GM21515 (cell line): Measurements from ENCODE around the gene ZBED1.
"Not testable (repeated sequence)": the region's sequence is repeated elsewhere in the genome, so short reads cannot be mapped to it uniquely, and the experiment has no call there.

Source experiments
- ATAC-seq: cut with Tn5 transposase; IDR thresholded peaks from one replicate; pipeline ENCODE4 v1.9.1; 2021; ENCODE audit not compliant: unreplicated experiment

Gene ZBED1

DNA sequence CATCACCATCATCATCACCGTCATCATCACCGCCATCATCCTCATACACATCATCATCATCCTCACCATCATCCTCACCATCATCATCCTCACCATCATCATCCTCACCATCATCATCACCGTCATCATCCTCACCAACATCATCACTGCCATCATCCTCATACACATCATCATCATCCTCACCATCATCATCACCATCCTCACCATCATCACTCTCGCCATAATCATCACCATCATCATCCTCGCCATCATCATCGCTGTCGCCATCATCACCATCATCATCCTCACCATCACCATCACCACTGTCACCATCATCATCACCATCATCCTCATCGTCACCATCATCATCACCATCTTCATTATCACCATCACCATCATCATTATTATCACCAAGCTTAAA, 19.8 kb upstream of the ZBED1 start:
- ATAC-seq: no peak

DNA sequence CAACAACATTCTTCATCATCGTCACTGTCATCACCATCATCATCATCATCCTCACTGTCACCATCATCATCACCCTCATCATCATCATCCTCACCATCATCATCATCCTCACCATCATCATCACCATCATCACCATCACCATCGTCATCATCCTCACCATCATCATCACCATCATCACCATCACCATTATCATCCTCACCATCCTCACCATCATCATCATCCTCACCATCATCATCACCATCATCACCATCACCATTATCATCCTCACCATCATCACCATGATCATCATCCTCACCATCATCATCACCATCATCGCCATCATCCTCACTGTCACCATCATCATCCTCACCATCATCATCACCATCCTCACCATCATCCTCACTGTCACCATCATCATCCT, 18.9 kb upstream of the ZBED1 start:
- ATAC-seq: not testable (repeated sequence)

DNA sequence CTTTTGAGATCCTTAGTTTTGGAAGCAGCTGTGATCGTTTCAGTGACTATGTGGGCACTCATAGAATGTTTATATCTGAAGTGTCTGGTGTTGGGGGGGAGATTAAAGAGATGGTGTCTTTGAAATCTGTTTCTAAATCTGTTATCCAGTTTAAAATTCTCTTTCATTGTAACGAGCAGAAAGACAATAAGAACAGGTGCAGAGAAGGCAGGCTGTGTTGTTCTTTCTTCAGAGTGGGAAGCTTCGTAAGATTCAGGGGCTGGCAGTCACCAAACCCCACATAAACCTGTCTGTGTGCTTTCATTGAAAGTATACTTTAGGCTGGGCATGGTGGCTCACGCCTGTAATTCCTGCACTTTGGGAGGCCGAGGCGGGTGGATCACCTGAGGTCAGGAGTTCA, 16.3 kb upstream of the ZBED1 start:
- peak; percentile 3 for ATAC-seq

DNA sequence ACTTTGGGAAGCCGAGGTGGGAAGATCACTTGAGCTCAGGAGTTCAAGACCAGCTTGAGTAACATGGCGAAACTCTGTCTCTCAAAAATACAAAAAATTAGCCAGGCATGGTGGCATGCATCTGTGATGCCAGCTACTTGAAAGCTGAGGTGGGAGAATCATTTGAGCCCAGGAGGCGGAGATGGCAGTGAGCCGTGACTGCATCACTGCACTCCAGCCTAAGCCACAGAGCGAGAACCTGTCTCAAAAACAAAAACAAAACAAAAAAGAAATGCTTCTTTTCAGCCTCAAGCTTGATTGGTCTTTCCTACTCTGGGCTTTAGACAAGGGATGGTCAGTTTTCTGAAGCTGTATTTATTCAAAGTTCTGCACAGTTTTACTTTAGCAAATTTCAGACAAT, 15.8 kb upstream of the ZBED1 start:
- peak; percentile 42 for ATAC-seq

DNA sequence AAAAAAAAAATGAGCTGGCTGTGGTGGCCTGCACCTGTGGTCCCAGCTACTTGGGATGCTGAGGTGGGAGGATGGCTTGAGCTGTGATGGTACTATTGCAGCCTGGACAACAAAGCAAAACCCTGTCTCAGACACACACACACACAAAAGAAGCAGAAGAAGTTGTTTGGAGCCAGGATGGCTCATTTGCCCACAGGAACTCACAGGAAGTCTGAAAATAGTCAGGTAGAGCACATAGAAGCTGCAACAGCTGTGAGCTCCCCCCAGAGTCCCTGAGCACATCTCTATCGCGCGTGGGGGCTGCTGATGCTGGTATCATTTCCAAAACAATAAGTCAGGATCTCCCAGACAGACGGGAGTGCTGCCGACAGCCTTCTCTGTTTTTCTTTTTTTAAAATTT, 13.4 kb upstream of the ZBED1 start:
- ATAC-seq: no peak

DNA sequence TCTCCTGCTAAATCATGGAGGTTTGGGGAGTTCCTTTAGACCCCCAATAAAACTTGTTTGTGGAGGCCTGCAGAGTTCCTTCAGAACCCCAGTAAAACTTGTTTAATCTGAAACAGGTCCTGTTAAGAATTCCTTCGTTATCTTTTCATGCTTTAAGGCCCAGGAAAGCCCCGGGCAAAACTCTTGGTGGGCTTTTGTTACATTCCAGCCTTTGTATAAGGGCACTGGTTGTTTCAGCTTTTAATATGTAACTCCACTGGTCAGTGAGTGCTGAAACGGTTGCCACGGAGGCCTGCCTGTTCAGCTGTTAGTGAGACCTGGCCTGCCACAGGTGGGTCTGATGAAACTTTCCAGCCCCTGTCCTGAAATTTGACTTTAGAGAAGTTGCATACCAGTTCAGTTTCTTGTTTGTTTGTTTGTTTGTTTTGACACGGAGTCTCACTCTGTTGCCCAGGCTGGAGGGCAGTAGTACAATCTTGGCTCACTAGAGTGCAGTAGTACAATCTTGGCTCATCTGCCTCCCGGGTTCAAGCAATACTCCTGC, 12.4 kb upstream of the ZBED1 start:
- no peak for ATAC-seq

DNA sequence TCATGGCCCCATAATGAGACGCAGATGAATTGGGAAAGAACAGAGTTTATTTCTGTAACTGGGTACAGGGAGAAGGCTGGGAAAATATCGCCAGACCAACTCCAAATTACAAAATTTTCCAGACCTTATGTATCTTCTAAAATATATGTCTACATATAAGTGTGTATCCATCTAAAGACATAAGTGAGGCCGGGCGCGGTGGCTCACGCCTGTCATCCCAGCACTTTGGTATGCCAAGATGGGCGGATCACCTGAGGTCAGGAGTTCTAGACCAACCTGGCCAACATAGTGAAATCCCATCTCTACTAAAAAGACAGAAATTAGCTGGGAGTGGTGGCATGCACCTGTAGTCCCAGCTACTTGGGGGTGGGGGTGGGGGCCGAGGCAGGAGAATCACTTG, 11.7 kb upstream of the ZBED1 start:
- no peak for ATAC-seq

DNA sequence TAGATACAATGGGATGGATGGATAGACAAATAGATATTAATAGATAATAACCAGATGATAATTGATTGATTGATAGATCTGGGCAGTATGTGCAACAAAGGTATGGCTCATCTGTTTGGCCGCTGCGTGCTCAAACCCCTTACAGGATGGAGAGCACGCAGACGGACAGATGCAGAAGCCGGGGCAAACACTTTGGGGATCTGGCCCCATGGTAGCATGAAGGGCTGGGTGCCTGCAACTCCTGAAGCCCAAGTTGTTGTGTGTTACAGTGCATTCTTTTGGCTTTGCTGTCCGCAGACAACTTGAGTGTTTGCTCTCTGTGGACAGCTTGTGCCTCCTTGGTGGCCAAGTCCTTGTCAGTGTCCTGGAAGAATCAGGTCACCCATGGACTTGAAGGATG, 10.6 kb upstream of the ZBED1 start:
- no peak for ATAC-seq

DNA sequence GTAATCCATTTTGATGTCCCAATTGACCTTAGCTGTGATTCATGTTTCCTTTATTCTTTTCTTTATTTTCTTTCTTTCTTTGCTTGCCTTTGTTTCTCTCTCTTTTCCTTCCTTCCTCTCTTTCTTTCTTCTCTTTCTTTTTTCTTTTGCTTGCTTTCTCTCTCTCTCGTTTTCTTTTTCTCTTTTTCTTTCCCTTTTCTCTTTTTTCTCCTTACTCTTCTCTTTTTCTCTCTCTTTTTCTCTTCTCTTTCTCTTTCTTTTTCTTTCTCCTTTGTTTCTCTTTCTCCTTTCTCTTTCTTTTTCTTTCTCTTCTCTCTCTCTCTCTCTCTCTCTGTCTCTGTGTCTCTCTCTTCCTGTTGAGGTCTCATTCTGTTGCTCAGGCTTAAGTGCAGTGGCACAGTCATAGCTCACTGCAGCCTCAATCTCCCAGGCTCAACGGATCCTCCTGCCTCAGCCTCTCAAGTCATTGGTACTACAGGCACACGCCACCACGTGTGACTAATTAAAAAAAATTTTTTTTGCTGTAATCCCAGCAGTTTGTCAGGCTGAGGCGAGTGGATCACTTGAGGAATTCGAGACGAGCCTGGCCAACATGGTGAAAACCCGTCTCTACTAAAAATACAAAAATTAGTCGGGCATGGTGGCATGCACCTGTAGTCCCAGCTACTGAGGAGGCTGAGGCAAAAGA, 8.0 kb upstream of the ZBED1 start:
- ATAC-seq: no peak

DNA sequence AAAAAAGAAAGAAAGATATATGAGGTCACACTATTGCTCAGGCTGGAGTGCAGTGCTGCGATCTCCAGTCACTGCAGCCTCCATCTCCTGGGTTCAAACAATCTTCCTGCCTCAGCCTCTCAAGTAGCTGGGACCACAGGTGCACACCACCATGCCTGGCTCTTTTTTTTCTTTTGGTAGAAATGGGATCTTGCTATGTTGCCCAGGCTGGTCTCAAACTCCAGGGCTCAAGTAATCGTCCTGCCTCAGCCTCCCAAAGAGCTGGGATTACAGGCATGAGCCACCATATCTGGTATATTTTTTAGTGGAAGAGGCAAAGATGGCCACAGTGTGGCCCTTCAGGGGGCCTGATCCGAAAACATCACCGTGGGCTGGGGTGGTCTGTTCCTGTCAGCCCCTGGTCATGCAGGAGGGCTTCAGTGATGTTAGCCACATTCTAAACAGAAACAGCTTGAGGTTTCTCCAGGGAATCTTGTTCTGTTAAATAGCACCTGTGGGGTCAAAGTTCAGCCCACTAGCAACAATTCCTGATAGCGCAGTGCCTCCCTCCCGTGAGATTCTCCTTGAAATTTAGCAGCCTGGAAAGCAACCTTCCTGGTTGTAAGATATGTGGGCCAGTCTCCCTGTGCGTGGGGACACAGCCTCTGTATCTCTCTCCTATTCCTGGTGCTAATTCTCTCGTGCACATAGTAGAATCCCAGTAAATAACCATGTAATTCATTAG, 7.3 kb upstream of the ZBED1 start:
- no peak for ATAC-seq

DNA sequence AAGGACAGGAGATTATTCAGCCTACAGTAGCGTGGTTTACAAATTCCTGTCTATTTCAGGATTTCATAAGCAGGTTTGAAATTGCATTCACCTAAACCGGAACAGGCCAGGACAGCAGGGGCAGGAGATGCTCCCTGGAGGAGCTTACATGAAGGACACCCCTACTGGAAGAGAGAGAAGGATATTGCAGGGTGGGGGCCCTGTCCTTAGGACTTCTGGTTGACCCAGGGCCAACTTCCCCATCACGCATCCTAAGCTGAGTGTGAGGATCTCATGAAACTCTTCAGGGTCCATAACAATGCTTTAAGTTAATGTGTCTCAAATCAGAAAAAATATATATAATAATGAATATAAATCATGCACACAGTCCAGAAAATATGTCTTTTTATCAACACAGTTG, 6.4 kb upstream of the ZBED1 start:
- no peak for ATAC-seq

DNA sequence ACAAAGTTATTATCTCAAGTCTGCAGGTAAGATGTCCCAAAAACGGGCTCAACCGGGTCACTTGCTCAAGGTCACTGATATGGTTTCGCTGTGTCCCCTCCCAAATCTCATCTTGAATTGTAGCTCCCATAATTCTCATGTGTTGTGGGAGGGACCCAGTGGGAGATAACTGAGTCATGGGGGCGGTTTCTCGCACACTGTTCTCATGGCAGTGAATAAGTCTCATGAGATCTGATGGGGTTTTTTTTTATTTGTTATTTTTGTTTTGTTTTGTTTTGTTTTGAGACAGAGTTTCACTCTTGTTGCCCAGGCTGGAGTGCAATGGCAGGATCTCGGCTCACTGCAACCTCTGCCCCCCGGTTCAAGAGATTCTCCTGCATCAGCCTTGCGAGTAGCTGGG, 4.6 kb upstream of the ZBED1 start:
- not testable (repeated sequence) for ATAC-seq

DNA sequence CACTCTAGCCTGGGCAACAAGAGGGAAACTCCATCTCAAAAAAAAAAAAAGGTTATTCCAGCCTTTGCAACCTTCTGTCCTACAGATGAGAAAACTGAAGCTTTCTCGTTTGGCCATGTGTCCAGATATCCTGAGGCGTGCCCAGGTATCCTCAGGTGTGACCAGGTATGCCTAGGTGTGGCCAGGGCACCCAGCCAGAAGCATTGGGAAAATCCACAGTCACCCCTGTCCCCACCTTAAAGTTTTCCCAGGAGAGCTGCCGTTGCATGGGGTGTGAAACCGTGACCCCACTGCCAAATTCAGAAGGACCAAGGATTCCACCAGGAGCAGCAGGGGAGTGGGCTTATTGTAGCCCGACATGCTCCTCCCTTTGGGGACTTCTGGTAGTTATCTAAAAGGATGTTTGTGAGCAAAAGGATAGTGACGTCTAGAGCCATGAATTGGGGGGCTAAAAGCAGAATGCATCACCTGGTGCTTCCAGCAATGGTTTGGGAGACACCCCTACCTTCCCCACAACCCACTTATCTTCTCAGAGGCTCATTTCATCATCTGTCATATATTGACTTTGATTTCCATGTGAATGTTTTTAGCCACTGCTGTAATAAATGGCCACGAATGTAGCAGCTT, 4.0 kb upstream of the ZBED1 start:
- ATAC-seq: no peak

DNA sequence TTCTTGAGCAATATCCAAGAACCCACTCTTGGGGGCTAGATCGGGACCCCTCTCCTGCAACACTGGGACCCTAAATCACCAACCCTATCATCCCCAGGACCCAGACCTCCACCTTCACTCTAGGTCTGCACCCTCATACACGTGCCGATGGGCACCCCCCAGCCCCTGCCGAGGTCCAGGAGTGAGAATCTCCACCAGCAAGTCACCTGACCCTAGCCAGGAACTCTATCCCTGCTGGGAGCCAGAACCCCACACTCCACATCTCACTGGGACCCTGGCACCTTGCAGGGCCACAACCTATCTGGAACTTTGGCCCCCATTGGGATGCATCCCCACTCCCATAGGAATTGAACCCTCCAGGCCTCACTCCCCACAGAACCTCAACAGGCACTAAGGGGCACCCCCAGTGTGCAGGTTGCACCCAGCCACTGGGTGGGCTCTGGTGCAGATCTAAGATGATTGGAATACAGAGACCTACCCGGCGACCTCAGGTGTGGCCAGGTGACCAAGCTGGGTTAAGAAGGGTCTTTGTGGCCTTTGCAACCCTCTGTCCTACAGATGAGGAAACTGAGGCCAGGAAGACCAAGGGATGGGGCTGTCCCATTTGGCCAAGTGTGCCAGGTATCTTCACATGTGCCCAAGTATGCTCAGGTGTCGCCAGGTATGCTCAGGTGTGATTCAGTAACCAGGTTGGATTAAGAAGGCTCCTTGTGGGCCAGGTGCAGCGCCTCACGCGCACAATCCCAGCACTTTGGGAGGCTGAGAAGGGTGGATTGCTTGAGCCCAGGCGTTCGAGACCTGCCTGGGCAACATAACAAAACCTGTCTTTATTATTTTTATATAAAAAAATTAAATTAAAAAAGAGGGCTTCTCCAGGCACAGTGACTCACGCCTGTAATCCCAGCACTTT, 3.1 kb upstream of the ZBED1 start:
- no peak for ATAC-seq

DNA sequence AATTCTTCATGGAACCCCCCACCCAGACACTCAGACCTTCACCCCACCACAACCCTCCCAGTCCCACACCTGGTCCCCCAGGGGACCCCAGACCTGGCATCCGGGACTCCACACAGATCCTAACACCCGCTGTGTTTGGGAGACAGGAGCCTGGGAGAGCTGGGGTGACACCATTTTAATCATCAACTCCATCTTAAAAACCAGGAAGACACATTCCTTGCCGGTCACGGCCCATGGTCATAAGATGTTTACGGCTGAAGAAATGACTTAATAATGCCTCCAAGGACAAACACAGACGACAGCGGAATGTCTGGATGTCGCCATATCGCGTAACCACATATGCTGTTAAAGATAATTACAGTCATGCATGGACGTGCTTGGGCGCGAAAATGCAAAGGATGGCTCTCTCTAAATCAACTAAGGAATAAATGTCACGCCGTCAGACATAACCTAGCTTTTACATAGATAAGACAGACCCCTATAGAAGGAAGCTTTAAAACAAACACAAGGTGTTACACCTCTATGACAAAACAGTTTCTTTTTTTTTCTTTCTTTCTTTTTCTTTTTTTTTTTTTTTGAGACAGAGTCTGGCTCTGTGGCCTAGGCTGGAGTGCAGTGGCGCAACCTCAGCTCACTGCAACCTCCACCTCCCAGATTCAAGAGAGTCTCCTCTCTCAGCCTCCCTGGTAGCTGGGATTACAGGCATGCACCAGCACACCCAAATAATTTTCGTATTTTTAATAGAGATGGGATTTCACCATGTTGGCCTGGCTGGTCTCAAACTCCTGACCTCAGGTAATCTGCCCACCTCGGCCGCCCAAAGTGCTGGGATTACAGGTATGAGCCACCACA, 2.1 kb upstream of the ZBED1 start:
- ATAC-seq: no peak

DNA sequence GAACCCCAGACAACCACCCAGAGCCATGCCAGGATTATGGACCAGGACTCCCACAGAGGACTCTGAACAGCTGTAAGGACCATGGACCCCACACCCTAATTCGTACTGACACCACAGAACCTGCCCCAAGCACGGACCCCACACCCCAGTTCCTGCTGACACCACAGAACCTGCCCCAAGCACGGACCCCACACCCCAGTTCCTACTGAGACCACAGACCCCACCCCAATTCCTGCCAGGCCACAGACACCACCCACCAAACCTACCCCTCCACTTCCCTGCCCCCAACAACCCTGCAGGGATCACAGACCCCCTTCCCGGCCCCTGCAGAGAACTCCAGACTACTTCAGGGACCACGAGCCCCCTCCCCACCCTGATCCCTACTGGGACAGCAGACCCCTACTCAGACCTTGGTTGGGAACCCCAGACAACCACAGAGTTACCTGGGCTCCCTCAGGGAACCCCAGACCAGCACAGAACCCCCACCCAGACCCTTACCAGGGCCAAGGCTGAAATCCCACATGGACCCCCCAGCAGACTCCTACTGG, 1.4 kb upstream of the ZBED1 start:
- ATAC-seq: no peak

DNA sequence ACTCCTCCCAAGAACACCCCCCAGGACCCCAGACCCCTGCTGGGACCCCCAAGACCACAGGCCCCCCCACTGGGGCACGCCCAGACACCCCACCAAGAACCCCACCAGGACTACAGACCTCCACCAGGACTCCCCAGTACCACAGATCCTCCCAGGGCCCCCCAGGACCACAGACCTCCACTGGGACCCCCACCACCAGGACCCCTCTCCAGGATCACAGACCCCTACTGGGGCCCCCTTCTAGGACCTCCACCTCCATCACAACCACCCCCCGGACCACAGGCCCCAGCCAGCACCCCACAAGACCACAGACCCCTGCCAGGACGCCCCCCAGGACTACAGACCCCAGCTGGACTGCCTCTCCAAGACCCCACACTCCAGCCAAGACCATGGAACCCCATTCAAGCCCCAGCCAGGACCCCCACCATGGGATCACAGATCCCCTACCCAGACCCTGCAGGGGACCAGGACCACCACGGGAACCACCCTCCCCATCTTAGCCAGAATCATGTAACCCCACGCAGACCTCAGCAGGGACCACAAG, 855 bp upstream of the ZBED1 start:
- ATAC-seq: no peak

DNA sequence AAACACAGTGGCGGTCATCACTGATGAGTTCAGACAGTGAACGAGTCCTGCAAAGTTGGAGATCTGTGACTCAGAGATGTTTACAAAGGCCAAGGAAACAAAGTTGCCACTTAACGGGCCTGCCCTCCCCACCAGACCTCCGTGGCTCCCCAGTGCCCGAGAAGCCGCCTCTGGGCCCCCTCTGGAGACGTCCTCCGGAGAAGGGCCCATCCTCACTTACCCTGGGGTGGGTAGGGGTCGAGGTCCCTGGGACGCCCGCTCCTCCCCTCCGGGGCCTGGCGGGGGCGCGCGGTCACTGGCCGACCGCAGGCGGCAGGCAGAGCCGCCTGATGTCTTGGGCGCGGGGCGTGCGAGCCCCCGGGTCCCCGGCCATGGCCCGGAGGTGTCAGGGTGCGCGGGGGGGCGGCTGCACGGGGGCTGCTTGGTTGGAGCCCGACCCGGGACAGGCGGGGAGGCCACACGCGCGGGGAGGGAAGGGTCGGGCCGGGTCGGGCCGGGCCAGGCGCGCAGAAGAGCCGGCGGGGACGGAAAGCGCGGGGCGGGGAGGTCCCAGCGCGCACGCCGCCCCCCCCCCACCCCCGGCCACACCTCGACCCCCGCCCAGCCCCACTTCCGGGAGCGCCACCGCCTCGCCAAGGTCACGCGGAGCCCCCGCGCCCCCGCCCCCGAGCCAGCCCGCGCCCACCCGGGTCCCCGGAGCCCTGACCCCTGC, 529 bp downstream of the ZBED1 start:
- ATAC-seq: peak; percentile 50

DNA sequence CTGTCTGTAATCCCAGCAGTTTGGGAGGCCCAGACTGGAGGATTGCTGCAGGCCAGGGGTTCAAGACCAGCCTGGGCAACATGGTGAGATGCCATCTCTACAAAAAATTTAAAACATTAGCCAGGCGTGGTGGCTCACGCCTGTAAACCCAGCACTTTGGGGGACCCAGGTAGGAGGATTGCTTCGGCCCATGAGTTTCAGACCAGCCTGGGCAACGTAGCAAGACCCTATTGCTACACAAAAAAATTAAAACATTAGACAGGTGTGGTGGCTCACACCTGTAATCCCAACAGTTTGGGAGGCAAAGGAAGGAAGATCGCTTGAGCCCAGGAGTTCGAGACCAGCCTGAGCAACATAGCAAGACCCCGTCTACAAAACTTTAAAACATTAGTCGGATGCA, 1.3 kb downstream of the ZBED1 start:
- ATAC-seq: no peak
